A549 (cell line): ENCODE results near the gene MXI1. TPM values are rescaled to one million over a fixed set of nuclear protein-coding genes. Genes with fewer than 3 reads are reported as not detected.
"Not testable (repeated sequence)": the region's sequence is repeated elsewhere in the genome, so short reads cannot be mapped to it uniquely, and the experiment has no call there.

ENCODE experiments used
- ATAC-seq, 2 experiments: fragments of 200-7000 bp in 1 of 2; fragments of >200 bp in 1 of 2; cut with Nextera tagmentation in 1 of 2; cut with Tn5 transposase in 1 of 2; 3 replicates each; pipeline versions ENCODE4 v1.8.0 to v1.9.1; 2018 to 2020; ENCODE audit warnings: mild to moderate bottlenecking in 1 of 2, moderate library complexity in 1 of 2
- CTCF ChIA-PET: fragments of 300-600 bp; sonication (Branson Sonifier 250); formaldehyde crosslinking; extraction: SDS; loops from one replicate; lab custom pipeline; 2021; ENCODE audit warnings: antibody characterized with exemption, inconsistent platforms; lab: Yijun Ruan, JAX
- POLR2A ChIA-PET: fragments of 350-600 bp; formaldehyde crosslinking; extraction: SDS; loops from one replicate; lab custom pipeline; 2021; ENCODE audit warnings: antibody characterized with exemption, inconsistent platforms; lab: Yijun Ruan, JAX
- DNase-seq, 2 experiments: peaks; one replicate each; pipeline versions ENCODE4 v3.0.0 to v3.0.0-alpha.2; 2011 to 2016; ENCODE audit warnings: low read depth in 1 of 2, low spot score in 1 of 2
- FAIRE-seq: peaks from 2 replicates; lab custom pipeline; 2011; peaks lifted over from hg19 to GRCh38; lab: Jason Lieb, UNC
- H3K27ac ChIP-seq, 2 experiments: fragments of >200 bp; sonication (Bioruptor Twin); formaldehyde crosslinking; 3 replicates each; pipeline ENCODE4 v1.5.1; 2016 to 2017
- H3K4me1 ChIP-seq: fragments of >200 bp; sonication (Bioruptor Twin); formaldehyde crosslinking; 3 replicates; pipeline ENCODE4 v1.6.1; 2016
- H3K4me2 ChIP-seq: fragments of >200 bp; sonication (Bioruptor Twin); formaldehyde crosslinking; 3 replicates; pipeline ENCODE4 v1.6.1; 2016
- H3K4me3 ChIP-seq: fragments of >200 bp; sonication (Bioruptor Twin); formaldehyde crosslinking; 3 replicates; pipeline ENCODE4 v1.5.1; 2016
- H3K9me3 ChIP-seq: fragments of >200 bp; sonication (Bioruptor Twin); formaldehyde crosslinking; 3 replicates; pipeline ENCODE4 v1.6.1; 2016
- BCL3 ChIP-seq: fragments of >200 bp; sonication (Bioruptor Twin); formaldehyde crosslinking; IDR thresholded peaks from 3 replicates; pipeline ENCODE4 v1.6.1; 2016
- CBX8 ChIP-seq: fragments of 200-600 bp; sonication (generic); IDR thresholded peaks from 2 replicates; pipeline ENCODE4 v1.6.1; 2016
- EHF ChIP-seq: fragments of 250-450 bp; sonication (Bioruptor Pico); IDR thresholded peaks from 2 replicates; pipeline ENCODE4 v1.5.0; 2020; ENCODE audit warnings: mild to moderate bottlenecking
- EHMT2 ChIP-seq: fragments of 200-600 bp; sonication (generic); IDR thresholded peaks from 2 replicates; pipeline ENCODE4 v1.6.1; 2016; ENCODE audit warnings: antibody characterized with exemption, low read depth, mild to moderate bottlenecking, moderate library complexity
- EP300 ChIP-seq, 2 experiments: fragments of >200 bp; sonication (Bioruptor Twin); formaldehyde crosslinking; IDR thresholded peaks; 2 replicates in 1 of 2; 3 replicates in 1 of 2; pipeline ENCODE4 v1.6.1; 2016 to 2017
- FOSB ChIP-seq: fragments of 250-450 bp; sonication (Bioruptor Pico); IDR thresholded peaks from 2 replicates; pipeline ENCODE4 v1.5.0; 2020; ENCODE audit warnings: mild to moderate bottlenecking, moderate library complexity
- FOSL2 ChIP-seq, 2 experiments: fragments of 450-650 bp in 1 of 2; fragments of >200 bp in 1 of 2; sonication (Bioruptor Twin) in 1 of 2; formaldehyde crosslinking; IDR thresholded peaks; 2 replicates each; pipeline versions ENCODE4 v1.5.0 to v1.6.1; 2016 to 2020; ENCODE audit warnings: mild to moderate bottlenecking in 1 of 2, moderate library complexity in 1 of 2
- FOXS1 ChIP-seq: fragments of 250-450 bp; sonication (Bioruptor Pico); IDR thresholded peaks from 2 replicates; pipeline ENCODE4 v1.5.0; 2020; ENCODE audit warnings: mild to moderate bottlenecking, moderate library complexity
- GATA3 ChIP-seq: IDR thresholded peaks from 2 replicates; pipeline ENCODE4 v1.6.1; 2012; ENCODE audit warnings: borderline replicate concordance
- HDAC2 ChIP-seq: fragments of 200-600 bp; sonication (generic); IDR thresholded peaks from 2 replicates; pipeline ENCODE4 v1.6.1; 2016
- JUNB ChIP-seq: fragments of >200 bp; sonication (Bioruptor Twin); formaldehyde crosslinking; IDR thresholded peaks from 2 replicates; pipeline ENCODE4 v1.6.1; 2016
- KDM5A ChIP-seq: fragments of 200-600 bp; sonication (generic); IDR thresholded peaks from 2 replicates; pipeline ENCODE4 v1.6.1; 2016; ENCODE audit warnings: antibody characterized with exemption, mild to moderate bottlenecking
- NFE2L2 ChIP-seq: fragments of 150-350 bp; conservative IDR thresholded peaks from 2 replicates; pipeline ENCODE4 v1.6.1; 2014; ENCODE audit warnings: low read length
- PBX3 ChIP-seq: IDR thresholded peaks from 2 replicates; pipeline ENCODE4 v1.6.1; 2012
- POLR2AphosphoS2 ChIP-seq: conservative IDR thresholded peaks from 2 replicates; pipeline ENCODE4 v1.6.1; 2012; ENCODE audit warnings: low read length, improper control_type of control experiment, inconsistent platforms
- RAD21 ChIP-seq, 2 experiments: fragments of >200 bp in 1 of 2; sonication (Bioruptor Twin) in 1 of 2; formaldehyde crosslinking in 1 of 2; IDR thresholded peaks in 1 of 2; conservative IDR thresholded peaks in 1 of 2; 2 replicates in 1 of 2; 3 replicates in 1 of 2; pipeline ENCODE4 v1.6.1; 2012 to 2018; ENCODE audit warnings: inconsistent platforms in 1 of 2
- RCOR1 ChIP-seq: fragments of 150-350 bp; IDR thresholded peaks from 2 replicates; pipeline ENCODE4 v1.6.1; 2014; ENCODE audit warnings: antibody characterized with exemption, low read length, low read depth
- SREBF2 ChIP-seq: fragments of 450-650 bp; IDR thresholded peaks from 2 replicates; pipeline ENCODE4 v1.6.1; 2014; ENCODE audit warnings: mild to moderate bottlenecking, moderate library complexity
- TP53 ChIP-seq: fragments of 250-450 bp; sonication (Bioruptor Pico); IDR thresholded peaks from 2 replicates; pipeline ENCODE4 v1.5.0; 2021; ENCODE audit warnings: mild to moderate bottlenecking, moderate library complexity
- ZNF302 ChIP-seq: fragments of 250-450 bp; sonication (Bioruptor Pico); IDR thresholded peaks from 2 replicates; pipeline ENCODE4 v1.9.0; 2021; ENCODE audit warnings: inconsistent platforms, mild to moderate bottlenecking, moderate library complexity
- WGBS: methylation state at CpG from one replicate; pipeline ENCODE4 v1.1.6; 2017; ENCODE audit errors: missing lambda C conversion rate; 5-methylcytosine and 5-hydroxymethylcytosine counted together
- polyA plus RNA-seq, 4 experiments: library from polyadenylated mRNA; depleted of rRNA in 3 of 4; stranded (reverse); fragments of >200 nt; fragmentation: RNase III in 1 of 4; extraction: RNeasy Plus Mini Kit Qiagen cat#74134 plus additional on column Dnase treatment in 1 of 4; gene quantifications; 2 replicates in 3 of 4; 3 replicates in 1 of 4; pipeline ENCODE4 v1.2.3, GENCODE V29; 2011 to 2017
- TF ChIP-seq, protein P1 (sequence below): fragments of 450-650 bp; IDR thresholded peaks from 2 replicates; pipeline ENCODE4 v1.6.1; 2014; ENCODE audit warnings: antibody characterized with exemption
- TF ChIP-seq, protein P2 (sequence below): fragments of 250-450 bp; sonication (Bioruptor Pico); IDR thresholded peaks from 2 replicates; pipeline ENCODE4 v1.5.0; 2021; ENCODE audit warnings: mild to moderate bottlenecking, moderate library complexity, borderline replicate concordance
- TF ChIP-seq, protein P3 (sequence below): IDR thresholded peaks from 2 replicates; pipeline ENCODE4 v1.6.1; 2012; ENCODE audit warnings: low read depth, borderline replicate concordance

The MXI1 gene
- polyA plus RNA-seq, 2 of the 4 experiments (the other 2 are of a cell fraction): 7.1 to 15.7 TPM

- no peak; a peak in 1 of 6 replicates for ATAC-seq
- no peak for TF ChIP-seq FOSL2 (IDR thresholded peaks at IDR 0.05)
- TF ChIP-seq FOSL2 (CRISPR knock-in tag; IDR thresholded peaks at IDR 0.05): no peak
- TF ChIP-seq, protein P1, sequence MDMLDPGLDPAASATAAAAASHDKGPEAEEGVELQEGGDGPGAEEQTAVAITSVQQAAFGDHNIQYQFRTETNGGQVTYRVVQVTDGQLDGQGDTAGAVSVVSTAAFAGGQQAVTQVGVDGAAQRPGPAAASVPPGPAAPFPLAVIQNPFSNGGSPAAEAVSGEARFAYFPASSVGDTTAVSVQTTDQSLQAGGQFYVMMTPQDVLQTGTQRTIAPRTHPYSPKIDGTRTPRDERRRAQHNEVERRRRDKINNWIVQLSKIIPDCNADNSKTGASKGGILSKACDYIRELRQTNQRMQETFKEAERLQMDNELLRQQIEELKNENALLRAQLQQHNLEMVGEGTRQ: no peak
- TF ChIP-seq HDAC2: no peak
- no peak for TF ChIP-seq RAD21 (conservative IDR thresholded peaks at IDR 0.05 in 1 of 2, IDR thresholded peaks at IDR 0.05 in 1 of 2)
- TF ChIP-seq, protein P2, sequence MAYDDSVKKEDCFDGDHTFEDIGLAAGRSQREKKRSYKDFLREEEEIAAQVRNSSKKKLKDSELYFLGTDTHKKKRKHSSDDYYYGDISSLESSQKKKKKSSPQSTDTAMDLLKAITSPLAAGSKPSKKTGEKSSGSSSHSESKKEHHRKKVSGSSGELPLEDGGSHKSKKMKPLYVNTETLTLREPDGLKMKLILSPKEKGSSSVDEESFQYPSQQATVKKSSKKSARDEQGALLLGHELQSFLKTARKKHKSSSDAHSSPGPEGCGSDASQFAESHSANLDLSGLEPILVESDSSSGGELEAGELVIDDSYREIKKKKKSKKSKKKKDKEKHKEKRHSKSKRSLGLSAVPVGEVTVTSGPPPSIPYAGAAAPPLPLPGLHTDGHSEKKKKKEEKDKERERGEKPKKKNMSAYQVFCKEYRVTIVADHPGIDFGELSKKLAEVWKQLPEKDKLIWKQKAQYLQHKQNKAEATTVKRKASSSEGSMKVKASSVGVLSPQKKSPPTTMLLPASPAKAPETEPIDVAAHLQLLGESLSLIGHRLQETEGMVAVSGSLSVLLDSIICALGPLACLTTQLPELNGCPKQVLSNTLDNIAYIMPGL (CRISPR knock-in tag): no peak
- TF ChIP-seq ZNF302 (CRISPR knock-in tag): no peak
- no peak for TF ChIP-seq KDM5A
- no peak for TF ChIP-seq EHF
- no peak for TF ChIP-seq CBX8
- no peak for TF ChIP-seq FOXS1 (CRISPR knock-in tag)
- no peak for TF ChIP-seq NFE2L2
- no peak for TF ChIP-seq BCL3
- no peak for TF ChIP-seq FOSB (CRISPR knock-in tag)
- TF ChIP-seq, all 56 proteins: peak for 0
- WGBS: 43% methylated on average over 4 of the region's 4 CpGs
- Histone ChIP-seq H3K27ac (no peak overlapping the region), H3K9me3 (no peaks in the 10 kb centered on the region), H3K4me2 (no peak overlapping the region), H3K4me3 (no peak overlapping the region), H3K4me1 (0 out of 3 replicates have a peak, but pooled peaks cover 6% of the 10 kb centered on the region)
- CTCF ChIA-PET: interaction anchor here (1.5 to 1.8 kb wide), 2 partner anchors 13 to 54 kb away, joined by 5 to 6 read pairs; no protein-coding TSS in a partner anchor
- FAIRE-seq (no peak), DNase-seq (no peak)
- POLR2A ChIA-PET: no interaction called here
Observed at GRCh38 chr10:110192552-110192951, 14.9 kb upstream of the MXI1 start.

- 62% methylated on average over 3 of the region's 3 CpGs for WGBS
- no peak overlapping the region for H3K27ac ChIP-seq
- TF ChIP-seq EP300 (IDR thresholded peaks at IDR 0.05) (no peak), EHMT2 (no peak), PBX3 (no peak), POLR2AphosphoS2 (no peak), CBX8 (no peak), BCL3 (no peak), ZNF302 (CRISPR knock-in tag) (no peak), TP53 (CRISPR knock-in tag) (no peak), SREBF2 (no peak), GATA3 (no peak), JUNB (no peak), RAD21 (conservative IDR thresholded peaks at IDR 0.05 in 1 of 2, IDR thresholded peaks at IDR 0.05 in 1 of 2) (no peak), HDAC2 (no peak), FOSB (CRISPR knock-in tag) (no peak), RCOR1 (no peak)
- TF ChIP-seq, protein P2 (CRISPR knock-in tag): no peak
- TF ChIP-seq, protein P3, sequence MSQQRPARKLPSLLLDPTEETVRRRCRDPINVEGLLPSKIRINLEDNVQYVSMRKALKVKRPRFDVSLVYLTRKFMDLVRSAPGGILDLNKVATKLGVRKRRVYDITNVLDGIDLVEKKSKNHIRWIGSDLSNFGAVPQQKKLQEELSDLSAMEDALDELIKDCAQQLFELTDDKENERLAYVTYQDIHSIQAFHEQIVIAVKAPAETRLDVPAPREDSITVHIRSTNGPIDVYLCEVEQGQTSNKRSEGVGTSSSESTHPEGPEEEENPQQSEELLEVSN: no peak
- ChIA-PET POLR2A (interaction anchor here (0.6 kb wide), 1 partner anchor 193 kb away, joined by 4 read pairs; the partner anchor contains the start of gene ADD3), CTCF (interaction anchor here (1.2 kb wide), 1 partner anchor 79 kb away, joined by 3 read pairs; no protein-coding TSS in a partner anchor)
- no peaks in the 10 kb centered on the region for H3K9me3 ChIP-seq
- no peak for DNase-seq
- H3K4me2 ChIP-seq: no peak overlapping the region
- no peak for FAIRE-seq
- no peak for ATAC-seq
- no peak overlapping the region for H3K4me3 ChIP-seq
- H3K4me1 ChIP-seq: peaks cover 3% of the 10 kb centered on the region; the same call in 1 of the 3 replicates
Observed at GRCh38 chr10:110200503-110200902, 6.9 kb upstream of the MXI1 start.

- ChIA-PET POLR2A (interaction anchor here (0.6 kb wide), 1 partner anchor 194 kb away, joined by 4 read pairs; the partner anchor contains the start of gene ADD3), CTCF (interaction anchor here (1.2 kb wide), 1 partner anchor 78 kb away, joined by 3 read pairs; no protein-coding TSS in a partner anchor)
- not testable (repeated sequence) for H3K4me1 ChIP-seq, ATAC-seq, H3K27ac ChIP-seq, H3K4me2 ChIP-seq, H3K4me3 ChIP-seq, DNase-seq, H3K9me3 ChIP-seq, FAIRE-seq
- 63% methylated on average over 8 of the region's 8 CpGs for WGBS
Observed at GRCh38 chr10:110201046-110201445, 6.4 kb upstream of the MXI1 start.
